IMR-90 (cell line): ENCODE results near the gene CACNB2. TPM values are rescaled to one million over a fixed set of nuclear protein-coding genes. Genes with fewer than 3 reads are reported as not detected.

ENCODE experiments used
- ATAC-seq: fragments of 200-7000 bp; cut with Tn5 transposase; 2 replicates; pipeline ENCODE4 v1.9.1; 2020; ENCODE audit warnings: low read depth, mild to moderate bottlenecking, moderate library complexity
- BruUV-seq: library from RNA; stranded (reverse); fragments of 400-500 nt; replicated peaks from 2 replicates; lab custom pipeline; 2021; lab: Mats Ljungman, UMichigan
- CTCF ChIA-PET: fragments of 300-600 bp; formaldehyde crosslinking; extraction: SDS; loops from one replicate; lab custom pipeline; 2021; ENCODE audit warnings: antibody characterized with exemption; lab: Yijun Ruan, JAX
- POLR2A ChIA-PET: fragments of 300-600 bp; sonication (Branson Sonifier 250); formaldehyde crosslinking; loops from one replicate; lab custom pipeline; 2022; ENCODE audit warnings: antibody characterized with exemption; ENCODE audit not compliant: unreplicated experiment; lab: Charles Lee
- DNase-seq: peaks from one replicate; pipeline ENCODE4 v3.0.0; 2013
- H2AFZ ChIP-seq: replicated peaks from 2 replicates; pipeline ENCODE3; 2013; ENCODE audit warnings: low read length, mild to moderate bottlenecking; ENCODE audit not compliant: poor library complexity
- H2AK5ac ChIP-seq: 2 replicates; pipeline ENCODE4 v1.6.1; 2013; ENCODE audit warnings: low read depth, low read length, inconsistent platforms
- H2AK9ac ChIP-seq: replicated peaks from 2 replicates; pipeline ENCODE3; 2013; ENCODE audit warnings: mild to moderate bottlenecking, low read depth, low read length, moderate library complexity; ENCODE audit not compliant: poor library complexity
- H2BK120ac ChIP-seq: 2 replicates; pipeline ENCODE4 v1.6.1; 2013; ENCODE audit warnings: low read depth, low read length, inconsistent platforms
- H2BK15ac ChIP-seq: 3 replicates; pipeline ENCODE4 v1.6.1; 2013; ENCODE audit warnings: low read depth, low read length, inconsistent platforms
- H2BK20ac ChIP-seq: 2 replicates; pipeline ENCODE4 v1.6.1; 2013; ENCODE audit warnings: low read depth, mild to moderate bottlenecking, inconsistent platforms, low read length, moderate library complexity
- H2BK5ac ChIP-seq: 2 replicates; pipeline ENCODE4 v1.6.1; 2013; ENCODE audit warnings: mild to moderate bottlenecking, low read depth, low read length, inconsistent platforms; ENCODE audit not compliant: poor library complexity, severe bottlenecking
- H3K14ac ChIP-seq: replicated peaks from 2 replicates; pipeline ENCODE4 v1.6.1; 2013; ENCODE audit warnings: low read depth, low read length, inconsistent platforms
- H3K18ac ChIP-seq: 2 replicates; pipeline ENCODE4 v1.6.1; 2013; ENCODE audit warnings: low read depth, low read length, control low read depth
- H3K23ac ChIP-seq: 2 replicates; pipeline ENCODE4 v1.6.1; 2013; ENCODE audit warnings: low read depth, low read length, inconsistent platforms
- H3K27ac ChIP-seq: 2 replicates; pipeline ENCODE4 v1.5.1; 2013; ENCODE audit warnings: mild to moderate bottlenecking, control low read depth, low read length; ENCODE audit not compliant: insufficient read depth
- H3K27me3 ChIP-seq: 2 replicates; pipeline ENCODE4 v1.6.1; 2013; ENCODE audit warnings: low read length; ENCODE audit not compliant: control insufficient read depth, insufficient read depth
- H3K36me3 ChIP-seq: 2 replicates; pipeline ENCODE4 v1.6.1; 2013; ENCODE audit warnings: low read length, mixed read lengths; ENCODE audit not compliant: control insufficient read depth, insufficient read depth
- H3K4ac ChIP-seq: 2 replicates; pipeline ENCODE4 v1.6.1; 2013; ENCODE audit warnings: low read depth, low read length, inconsistent platforms
- H3K4me1 ChIP-seq: 2 replicates; pipeline ENCODE4 v1.6.1; 2013; ENCODE audit warnings: low read length, mixed read lengths; ENCODE audit not compliant: control insufficient read depth, insufficient read depth
- H3K4me2 ChIP-seq: 2 replicates; pipeline ENCODE4 v1.6.1; 2013; ENCODE audit warnings: low read depth, mild to moderate bottlenecking, control low read depth, low read length, moderate library complexity
- H3K4me3 ChIP-seq: 2 replicates; pipeline ENCODE4 v1.5.1; 2013; ENCODE audit warnings: low read depth, mild to moderate bottlenecking, control low read depth, low read length, moderate library complexity; ENCODE audit not compliant: insufficient read depth
- H3K56ac ChIP-seq: 2 replicates; pipeline ENCODE4 v1.6.1; 2013; ENCODE audit warnings: low read length, inconsistent platforms; ENCODE audit not compliant: insufficient read depth; ENCODE audit errors: extremely low read depth
- H3K79me1 ChIP-seq, 2 experiments: 2 replicates each; pipeline ENCODE4 v1.6.1; 2013; ENCODE audit warnings: low read length in 2 of 2, inconsistent platforms in 1 of 2, low read depth in 1 of 2
- H3K9ac ChIP-seq: 2 replicates; pipeline ENCODE4 v1.6.1; 2013; ENCODE audit warnings: low read depth, low read length, control low read depth
- H3K9me1 ChIP-seq: 2 replicates; pipeline ENCODE4 v1.6.1; 2013; ENCODE audit warnings: low read length, inconsistent platforms; ENCODE audit not compliant: insufficient read depth
- H3K9me3 ChIP-seq: 2 replicates; pipeline ENCODE4 v1.6.1; 2013; ENCODE audit warnings: low read length; ENCODE audit not compliant: control insufficient read depth, insufficient read depth
- H4K20me1 ChIP-seq: 2 replicates; pipeline ENCODE4 v1.6.1; 2013; ENCODE audit warnings: low read length, inconsistent platforms; ENCODE audit not compliant: insufficient read depth
- H4K5ac ChIP-seq: 2 replicates; pipeline ENCODE4 v1.6.1; 2013; ENCODE audit warnings: mild to moderate bottlenecking, low read depth, low read length, control low read depth
- H4K8ac ChIP-seq, 2 experiments: 2 replicates each; pipeline ENCODE4 v1.6.1; 2013; ENCODE audit warnings: low read depth in 2 of 2, low read length in 2 of 2, control low read depth in 1 of 2, inconsistent platforms in 1 of 2
- H4K91ac ChIP-seq: 2 replicates; pipeline ENCODE4 v1.6.1; 2013; ENCODE audit warnings: low read depth, low read length, inconsistent platforms; ENCODE audit not compliant: insufficient read depth
- BHLHE40 ChIP-seq: fragments of 150-350 bp; IDR thresholded peaks from 2 replicates; pipeline ENCODE4 v1.6.1; 2016; ENCODE audit warnings: mild to moderate bottlenecking, low read depth, low read length
- FOS ChIP-seq: fragments of 150-350 bp; IDR thresholded peaks from 2 replicates; pipeline ENCODE4 v1.6.1; 2016; ENCODE audit warnings: low read depth, low read length
- MAZ ChIP-seq: IDR thresholded peaks from 2 replicates; pipeline ENCODE4 v1.6.1; 2012; ENCODE audit warnings: low read depth, mild to moderate bottlenecking, low read length, improper control_type of control experiment, moderate library complexity, borderline replicate concordance
- MXI1 ChIP-seq: IDR thresholded peaks from 2 replicates; pipeline ENCODE4 v1.6.1; 2012; ENCODE audit warnings: low read depth, mild to moderate bottlenecking, low read length, moderate library complexity, borderline replicate concordance
- NFE2L2 ChIP-seq: fragments of 150-350 bp; IDR thresholded peaks from 2 replicates; pipeline ENCODE4 v1.6.1; 2016; ENCODE audit warnings: low read depth, mild to moderate bottlenecking, low read length
- POLR2A ChIP-seq: IDR thresholded peaks from 2 replicates; pipeline ENCODE4 v1.6.1; 2012; ENCODE audit warnings: mild to moderate bottlenecking, low read depth, low read length
- RCOR1 ChIP-seq: IDR thresholded peaks from 2 replicates; pipeline ENCODE4 v1.6.1; 2012; ENCODE audit warnings: mild to moderate bottlenecking, low read length, improper control_type of control experiment; ENCODE audit not compliant: insufficient replicate concordance
- WGBS, 2 experiments: methylation state at CpG; one replicate each; pipeline versions ENCODE4 v1.1.5 to v1.1.7; 2013; ENCODE audit warnings: missing lambda C conversion rate in 2 of 2; ENCODE audit not compliant: insufficient read length in 1 of 2; ENCODE audit errors: extremely low coverage in 2 of 2; 5-methylcytosine and 5-hydroxymethylcytosine counted together
- dilution Hi-C: fragments of 300-500 bp; cut with HindIII; formaldehyde crosslinking; loops from one replicate; pipeline ENCODE4 v1.14.3; 2018; ENCODE audit warnings: low sequenced_read_pairs; ENCODE audit not compliant: unreplicated experiment
- in situ Hi-C: fragments of 300-500 bp; cut with MboI; formaldehyde crosslinking; loops from 3 replicates; pipeline ENCODE4 v1.14.3; 2019; ENCODE audit warnings: low sequenced_read_pairs, inconsistent platforms, mixed read lengths
- intact Hi-C: fragments of 100-400 bp; cut with micrococcal nuclease; formaldehyde crosslinking; loops from 2 replicates; pipeline ENCODE4 v1.10.0; 2022
- polyA plus RNA-seq, 3 experiments: library from polyadenylated mRNA; depleted of rRNA; stranded (reverse); fragments of >200 nt; gene quantifications; 2 replicates each; pipeline ENCODE4 v1.2.3, GENCODE V29; 2012; ENCODE audit warnings: low replicate concordance in 1 of 3
- total RNA-seq: library from RNA; depleted of rRNA; stranded (reverse); fragments of >200 nt; gene quantifications from 2 replicates; pipeline ENCODE4 v1.2.3, GENCODE V29; 2012

CACNB2 gene
- total and polyA plus RNA-seq, 2 of the 4 experiments (the other 2 are of a cell fraction) = 0.36 TPM

GRCh38 chr10:18523858-18524257 is 383.6 kb downstream of the CACNB2 start:
- Histone ChIP-seq H3K18ac (peak overlapping the region; percentile 66; the same call in 1 of the 2 replicates), H3K27me3 (no peaks in the 10 kb centered on the region), H2BK20ac (no peak overlapping the region), H3K23ac (no peak overlapping the region), H3K4me2 (no peak overlapping the region), H3K56ac (no peak overlapping the region), H3K9me3 (no peaks in the 10 kb centered on the region), H3K9ac (no peak overlapping the region), H3K14ac (no peak overlapping the region), H2AK9ac (no peak overlapping the region), H2AFZ (no peak overlapping the region), H3K79me1 (no peaks in the 10 kb centered on the region), H2AK5ac (no peak overlapping the region), H4K20me1 (no peaks in the 10 kb centered on the region), H2BK15ac (no peak overlapping the region), H4K5ac (peak overlapping the region; percentile 9; the same call in 1 of the 2 replicates), H4K91ac (no peak overlapping the region), H3K9me1 (peaks cover 6% of the 10 kb centered on the region), H3K4me3 (no peak overlapping the region), H3K4ac (no peak overlapping the region; the same call in 1 of the 2 replicates), H3K4me1 (peaks cover 7% of the 10 kb centered on the region), H2BK5ac (no peak overlapping the region), H2BK120ac (no peak overlapping the region), H3K27ac (no peak overlapping the region), H3K36me3 (no peaks in the 10 kb centered on the region; the same call in 1 of the 2 replicates), H4K8ac (no peak overlapping the region; a peak in 1 of 4 replicates)
- TF ChIP-seq POLR2A (no peak), RCOR1 (no peak), MAZ (no peak), FOS (no peak), MXI1 (no peak), BHLHE40 (no peak), NFE2L2 (no peak)
- dilution Hi-C loops = no loop called here
- POLR2A ChIA-PET = no interaction called here
- ATAC-seq (no peak), DNase-seq (no peak)
- WGBS, 2 experiments = no CpG with 5 or more reads among the region's 2 CpGs
- intact Hi-C loops = loop anchor here (10.0 kb wide), 1 partner anchor 179 kb away; no protein-coding TSS in a partner anchor
- CTCF ChIA-PET = interaction anchor here (0.6 kb wide), 1 partner anchor 9 kb away, joined by 3 read pairs; no protein-coding TSS in a partner anchor
- BruUV-seq = no TSS peak
- in situ Hi-C loops = no loop called here
